Measurements from ENCODE around the gene EGLN1.
"Not testable (repeated sequence)": the region's sequence is repeated elsewhere in the genome, so short reads cannot be mapped to it uniquely, and the experiment has no call there.

Gene EGLN1

GRCh38 chr1:231442735-231443134, 20.6 kb upstream of the EGLN1 start:
- Histone ChIP-seq H3K4ac (ENCODE audit: low read depth, low read length) (no peak overlapping the region), H4K8ac (ENCODE audit: low read depth, low read length) (no peak overlapping the region)

GRCh38 chr1:231432996-231433395, 10.9 kb upstream of the EGLN1 start:
- Histone ChIP-seq H3K27ac (ENCODE audit: low read depth, low read length) (no peak overlapping the region), H3K9me3 (ENCODE audit: insufficient read depth, low read depth, low read length) (no peaks in the 10 kb centered on the region), H3K4me3 (ENCODE audit: low read depth, low read length) (no peak overlapping the region), H2AK5ac (ENCODE audit: low read length) (no peak overlapping the region), H3K4me1 (ENCODE audit: control insufficient read depth in 1 of 2, insufficient read depth in 2 of 2, low read length in 2 of 2) (no peaks in the 10 kb centered on the region), H4K8ac (ENCODE audit: low read depth, low read length) (no peak overlapping the region), H2AFZ (ENCODE audit: insufficient read depth, low read length, poor library complexity) (no peak overlapping the region), H3K4me2 (ENCODE audit: low read length) (no peak overlapping the region), H3K79me2 (ENCODE audit: control insufficient read depth, insufficient read depth, low read length, poor library complexity) (no peaks in the 10 kb centered on the region), H3K14ac (ENCODE audit: low read length) (no peak overlapping the region), H2BK120ac (ENCODE audit: insufficient read depth, low read length, poor library complexity) (no peak overlapping the region), H4K12ac (ENCODE audit: low read depth, low read length) (no peak overlapping the region), H2BK5ac (ENCODE audit: low read depth, low read length, poor library complexity) (no peak overlapping the region), H3K23ac (ENCODE audit: low read length) (no peak overlapping the region), H3K36me3 (ENCODE audit: control insufficient read depth in 1 of 2, insufficient read depth in 2 of 2, low read length in 2 of 2) (no peaks in the 10 kb centered on the region), H3K9ac (ENCODE audit: low read length) (no peak overlapping the region), H2BK12ac (ENCODE audit: low read length) (no peak overlapping the region), H3K79me1 (ENCODE audit: low read length) (no peaks in the 10 kb centered on the region), H3K18ac (ENCODE audit: low read length) (no peak overlapping the region), H3K27me3 (ENCODE audit: insufficient read depth, low read length) (no peaks in the 10 kb centered on the region), H4K91ac (ENCODE audit: low read depth, low read length) (no peak overlapping the region), H3K4ac (ENCODE audit: low read depth, low read length) (no peak overlapping the region)
- no CpG with 5 or more reads among the region's 2 CpGs for WGBS (ENCODE audit: extremely low coverage, insufficient coverage, insufficient read length)
- DNase-seq, result no peak

More at GRCh38 chr1:231442735-231443134, 20.6 kb upstream of the EGLN1 start:
- no peaks in the 10 kb centered on the region for H3K36me3 ChIP-seq (ENCODE audit: control insufficient read depth in 1 of 2, insufficient read depth in 2 of 2, low read length in 2 of 2)
- H3K79me1 ChIP-seq (ENCODE audit: low read length), result peaks cover 1% of the 10 kb centered on the region
- DNase-seq, result no peak
- no peak overlapping the region for H3K4me2 ChIP-seq (ENCODE audit: low read length)
- no peak overlapping the region for H2BK120ac ChIP-seq (ENCODE audit: insufficient read depth, low read length, poor library complexity)
- no peak overlapping the region for H2AFZ ChIP-seq (ENCODE audit: insufficient read depth, low read length, poor library complexity)
- no peaks in the 10 kb centered on the region for H3K79me2 ChIP-seq (ENCODE audit: control insufficient read depth, insufficient read depth, low read length, poor library complexity)
- no peak overlapping the region for H3K9ac ChIP-seq (ENCODE audit: low read length)
- no peak overlapping the region for H3K23ac ChIP-seq (ENCODE audit: low read length)
- H3K4me1 ChIP-seq (ENCODE audit: control insufficient read depth in 1 of 2, insufficient read depth in 2 of 2, low read length in 2 of 2), result peaks cover 0 to 4% of the 10 kb centered on the region in 2 experiments
- H2BK5ac ChIP-seq (ENCODE audit: low read depth, low read length, poor library complexity), result no peak overlapping the region
- H3K27ac ChIP-seq (ENCODE audit: low read depth, low read length), result no peak overlapping the region
- no peak overlapping the region for H3K4me3 ChIP-seq (ENCODE audit: low read depth, low read length)
- no peak overlapping the region for H4K12ac ChIP-seq (ENCODE audit: low read depth, low read length)
- H3K14ac ChIP-seq (ENCODE audit: low read length), result no peak overlapping the region
- peaks cover 4% of the 10 kb centered on the region for H3K9me3 ChIP-seq (ENCODE audit: insufficient read depth, low read depth, low read length)
- H2BK12ac ChIP-seq (ENCODE audit: low read length), result no peak overlapping the region
- no peaks in the 10 kb centered on the region for H3K27me3 ChIP-seq (ENCODE audit: insufficient read depth, low read length)
- H2AK5ac ChIP-seq (ENCODE audit: low read length), result no peak overlapping the region
- no peak overlapping the region for H3K18ac ChIP-seq (ENCODE audit: low read length)
- H4K91ac ChIP-seq (ENCODE audit: low read depth, low read length), result no peak overlapping the region

- Histone ChIP-seq H3K9me3 (ENCODE audit: insufficient read depth, low read depth, low read length) (no peaks in the 10 kb centered on the region), H3K27me3 (ENCODE audit: insufficient read depth, low read length) (no peaks in the 10 kb centered on the region), H3K4me2 (ENCODE audit: low read length) (no peak overlapping the region), H3K4ac (ENCODE audit: low read depth, low read length) (no peak overlapping the region), H3K9ac (ENCODE audit: low read length) (no peak overlapping the region), H2BK12ac (ENCODE audit: low read length) (no peak overlapping the region), H2BK5ac (ENCODE audit: low read depth, low read length, poor library complexity) (no peak overlapping the region), H3K18ac (ENCODE audit: low read length) (no peak overlapping the region), H2AFZ (ENCODE audit: insufficient read depth, low read length, poor library complexity) (no peak overlapping the region), H4K91ac (ENCODE audit: low read depth, low read length) (no peak overlapping the region), H3K36me3 (ENCODE audit: control insufficient read depth in 1 of 2, insufficient read depth in 2 of 2, low read length in 2 of 2) (no peaks in the 10 kb centered on the region), H3K27ac (ENCODE audit: low read depth, low read length) (no peak overlapping the region), H2BK120ac (ENCODE audit: insufficient read depth, low read length, poor library complexity) (no peak overlapping the region), H4K12ac (ENCODE audit: low read depth, low read length) (no peak overlapping the region), H2AK5ac (ENCODE audit: low read length) (no peak overlapping the region), H4K8ac (ENCODE audit: low read depth, low read length) (no peak overlapping the region), H3K4me1 (ENCODE audit: control insufficient read depth in 1 of 2, insufficient read depth in 2 of 2, low read length in 2 of 2) (no peaks in the 10 kb centered on the region), H3K4me3 (ENCODE audit: low read depth, low read length) (no peak overlapping the region), H3K23ac (ENCODE audit: low read length) (no peak overlapping the region), H3K79me1 (ENCODE audit: low read length) (no peaks in the 10 kb centered on the region), H3K79me2 (ENCODE audit: control insufficient read depth, insufficient read depth, low read length, poor library complexity) (no peaks in the 10 kb centered on the region), H3K14ac (ENCODE audit: low read length) (no peak overlapping the region)
- WGBS (ENCODE audit: extremely low coverage, insufficient coverage, insufficient read length), result no CpG with 5 or more reads among the region's 6 CpGs
- no peak for DNase-seq
Measured at GRCh38 chr1:231431665-231432415, 9.8 kb upstream of the EGLN1 start.

- not testable (repeated sequence) for H3K9me3 ChIP-seq (ENCODE audit: insufficient read depth, low read depth, low read length); H2BK12ac ChIP-seq (ENCODE audit: low read length); H4K8ac ChIP-seq (ENCODE audit: low read depth, low read length); H3K79me2 ChIP-seq (ENCODE audit: control insufficient read depth, insufficient read depth, low read length, poor library complexity); H3K4ac ChIP-seq (ENCODE audit: low read depth, low read length); H4K91ac ChIP-seq (ENCODE audit: low read depth, low read length); H3K4me3 ChIP-seq (ENCODE audit: low read depth, low read length); H3K18ac ChIP-seq (ENCODE audit: low read length); H3K23ac ChIP-seq (ENCODE audit: low read length); H2BK5ac ChIP-seq (ENCODE audit: low read depth, low read length, poor library complexity); H4K12ac ChIP-seq (ENCODE audit: low read depth, low read length); H3K4me2 ChIP-seq (ENCODE audit: low read length); H3K79me1 ChIP-seq (ENCODE audit: low read length); H3K36me3 ChIP-seq (ENCODE audit: control insufficient read depth in 1 of 2, insufficient read depth in 2 of 2, low read length in 2 of 2); H2BK120ac ChIP-seq (ENCODE audit: insufficient read depth, low read length, poor library complexity); H3K27ac ChIP-seq (ENCODE audit: low read depth, low read length); DNase-seq; H3K9ac ChIP-seq (ENCODE audit: low read length); H3K14ac ChIP-seq (ENCODE audit: low read length); H2AK5ac ChIP-seq (ENCODE audit: low read length); H2AFZ ChIP-seq (ENCODE audit: insufficient read depth, low read length, poor library complexity); H3K4me1 ChIP-seq (ENCODE audit: control insufficient read depth in 1 of 2, insufficient read depth in 2 of 2, low read length in 2 of 2); H3K27me3 ChIP-seq (ENCODE audit: insufficient read depth, low read length)
- no CpG with 5 or more reads among the region's 31 CpGs for WGBS (ENCODE audit: extremely low coverage, insufficient coverage, insufficient read length)
Measured at GRCh38 chr1:231430678-231431352, 8.7 kb upstream of the EGLN1 start.
